Measurements from ENCODE around the gene ALDH4A1.

ALDH4A1 gene

DNA sequence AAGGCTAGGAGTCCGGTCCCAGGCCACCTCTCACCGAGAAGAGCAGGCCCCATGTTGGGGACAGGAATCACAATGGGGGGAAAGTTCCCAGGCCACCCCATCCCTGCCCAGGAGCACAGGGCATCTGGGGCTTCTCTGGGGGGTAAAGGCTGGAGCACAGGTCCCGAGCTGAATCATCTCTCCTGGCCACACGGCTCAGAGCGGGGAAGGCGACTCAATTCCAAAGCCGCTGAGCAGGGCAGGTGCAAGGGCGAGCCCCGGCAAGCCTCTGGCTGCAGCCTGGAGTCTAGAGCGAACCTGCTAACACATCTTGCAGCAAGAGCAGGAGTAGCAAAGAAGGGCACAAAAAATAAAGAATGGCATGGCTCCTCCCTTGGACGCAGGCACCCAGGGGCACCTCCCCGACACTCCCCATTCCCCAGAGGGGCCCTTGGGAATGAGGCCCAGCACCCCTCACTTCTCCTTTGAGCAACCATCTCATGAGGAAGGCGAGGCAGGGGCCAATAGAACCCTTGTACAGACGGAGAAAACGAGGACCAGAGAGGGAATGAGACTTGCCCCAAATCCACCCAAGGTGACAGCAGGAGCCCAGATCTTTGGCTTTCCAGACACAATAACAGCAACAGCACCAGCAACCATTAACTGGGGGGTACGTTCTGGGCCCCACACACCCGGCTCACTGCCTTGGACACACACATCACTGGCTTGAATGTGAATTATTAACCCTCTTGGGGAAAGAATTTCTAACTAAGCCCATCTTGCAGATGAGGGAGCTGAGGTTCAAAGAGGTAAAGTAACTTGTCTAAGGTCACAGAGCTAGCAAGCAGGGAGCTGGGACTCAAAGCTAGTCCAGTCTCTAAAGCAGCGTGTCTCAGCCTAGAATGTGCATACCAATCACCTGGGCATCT lies 20.7 kb upstream of the ALDH4A1 start:
- no peak for DNase-seq (ENCODE audit: low spot score)

DNA sequence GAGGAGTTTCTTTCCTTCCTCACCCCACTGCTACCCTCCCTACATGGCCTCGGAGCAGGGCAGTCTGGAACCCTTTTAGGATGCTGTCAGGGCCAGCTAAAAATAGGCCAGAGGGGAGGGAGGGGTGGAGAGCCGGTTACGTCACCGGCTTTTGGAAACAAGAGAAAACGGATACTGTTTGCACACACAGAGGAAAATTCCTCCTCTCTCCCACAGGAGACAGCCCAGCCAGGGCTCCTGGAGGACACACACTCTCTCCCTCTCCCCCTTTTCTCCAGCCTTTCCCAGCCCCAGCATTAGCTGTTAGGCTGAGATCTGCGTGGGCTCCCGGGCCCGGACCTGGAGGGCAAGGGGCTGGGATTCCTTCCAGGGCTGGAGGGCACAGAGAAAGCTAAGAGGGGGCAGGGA lies 20.0 kb upstream of the ALDH4A1 start:
- DNase-seq (ENCODE audit: low spot score), result no peak

DNA sequence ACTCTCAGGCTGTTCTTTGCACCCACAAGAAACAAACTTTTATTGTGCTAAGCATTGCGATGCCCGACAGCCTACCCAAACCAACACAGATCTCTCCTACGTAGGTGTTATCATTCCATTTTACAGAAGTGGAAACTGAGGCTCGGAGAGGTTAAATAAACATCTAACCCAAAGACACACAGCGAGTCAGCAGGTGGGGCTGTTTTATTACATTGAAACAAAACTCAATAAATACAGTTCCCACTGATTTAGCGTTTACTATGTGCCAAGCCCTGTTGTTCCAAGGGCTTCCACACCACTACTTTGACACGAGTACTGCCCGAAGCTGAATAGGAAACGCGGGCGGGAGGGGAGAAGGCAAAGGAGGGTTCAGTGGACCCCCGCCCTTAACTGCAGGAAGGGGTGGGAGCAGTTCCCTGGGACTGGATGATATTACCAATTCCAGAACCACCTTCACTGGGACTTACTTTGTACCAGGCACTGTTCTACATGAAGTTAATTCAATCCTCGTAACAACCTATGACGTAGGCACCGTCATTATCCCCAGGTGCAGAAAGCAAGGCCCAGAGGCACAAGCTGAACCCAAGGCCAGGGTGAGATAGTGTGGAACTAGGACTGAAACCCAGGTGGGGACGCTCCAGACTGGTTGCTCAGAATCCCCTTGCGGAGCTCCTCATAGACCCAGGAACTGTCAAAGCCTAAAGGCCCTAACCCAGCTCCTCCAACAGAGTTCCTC lies 19.3 kb upstream of the ALDH4A1 start:
- no peak for DNase-seq (ENCODE audit: low spot score)

DNA sequence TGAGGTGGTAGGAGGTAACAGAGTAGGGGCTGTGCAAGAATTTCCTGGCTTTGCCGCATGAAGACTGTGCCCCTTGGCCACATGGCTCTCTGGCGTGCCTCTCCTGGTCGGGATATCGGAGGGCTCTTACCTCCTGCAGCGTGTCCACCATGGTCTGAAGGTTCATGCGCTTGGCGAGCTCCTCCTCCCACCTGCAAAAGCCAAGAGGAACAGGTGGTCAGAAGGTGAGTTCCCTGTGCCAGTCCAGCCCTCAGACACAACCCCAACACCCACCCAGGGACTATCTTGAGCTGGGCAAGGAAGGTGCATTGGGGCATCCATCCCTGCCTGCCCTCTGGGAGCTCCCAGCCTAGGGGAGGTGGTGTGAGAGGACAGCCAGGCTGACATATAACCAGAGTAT lies 18.6 kb upstream of the ALDH4A1 start:
- DNase-seq (ENCODE audit: low spot score), result no peak

DNA sequence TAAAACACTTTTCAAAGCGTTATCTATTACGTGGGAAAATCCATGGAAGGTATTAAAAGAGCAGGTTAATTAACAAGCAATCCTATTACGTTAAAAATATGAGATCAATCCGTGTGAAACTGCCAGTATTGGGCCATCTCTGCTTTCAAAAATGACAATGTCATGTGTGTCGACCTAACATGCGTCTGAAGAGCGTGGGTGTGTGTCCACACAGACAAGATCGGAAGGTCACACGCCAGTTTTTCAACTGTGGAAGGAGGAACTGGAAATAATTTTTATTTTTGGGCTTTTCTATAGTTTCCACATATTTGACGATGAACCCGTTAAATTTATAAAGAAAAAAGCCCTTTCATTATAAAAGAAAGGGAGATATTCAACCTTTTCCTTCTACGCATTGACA lies 17.6 kb upstream of the ALDH4A1 start:
- DNase-seq (ENCODE audit: low spot score), result no peak

DNA sequence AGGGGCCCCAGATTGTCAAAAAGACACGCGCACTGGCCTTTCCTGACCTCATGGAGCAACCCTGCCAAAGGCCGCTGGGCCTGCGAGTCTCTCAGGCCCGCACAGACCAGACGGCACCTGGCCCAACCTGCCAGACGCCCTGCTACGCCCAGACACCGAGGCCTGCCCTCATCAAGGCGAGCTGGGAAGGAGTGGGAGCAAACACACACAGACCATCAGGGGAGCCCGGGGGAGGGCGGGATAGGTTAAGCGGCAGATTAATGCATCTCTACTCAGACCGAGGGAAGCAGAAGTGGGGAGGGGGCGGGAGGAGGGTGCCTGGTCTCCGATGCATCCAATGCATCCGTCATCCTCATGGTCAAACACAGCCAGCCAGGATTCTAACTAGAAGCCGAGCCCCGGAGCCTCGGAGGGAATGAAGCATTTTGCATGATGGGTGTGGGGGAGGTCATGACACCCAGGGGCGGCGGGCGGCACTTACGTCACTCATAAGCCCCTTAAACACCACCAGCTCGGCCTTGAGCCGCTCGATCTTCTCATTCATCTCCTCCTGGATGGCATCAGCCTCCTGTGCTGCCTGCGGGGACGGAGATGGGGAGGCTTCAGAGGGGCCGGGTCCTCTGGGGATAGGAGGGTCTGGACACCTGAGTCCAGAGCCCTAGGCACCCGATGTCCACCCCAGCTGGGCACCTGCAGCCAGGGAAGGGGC lies 17.0 kb upstream of the ALDH4A1 start:
- no peak for DNase-seq (ENCODE audit: low spot score)

DNA sequence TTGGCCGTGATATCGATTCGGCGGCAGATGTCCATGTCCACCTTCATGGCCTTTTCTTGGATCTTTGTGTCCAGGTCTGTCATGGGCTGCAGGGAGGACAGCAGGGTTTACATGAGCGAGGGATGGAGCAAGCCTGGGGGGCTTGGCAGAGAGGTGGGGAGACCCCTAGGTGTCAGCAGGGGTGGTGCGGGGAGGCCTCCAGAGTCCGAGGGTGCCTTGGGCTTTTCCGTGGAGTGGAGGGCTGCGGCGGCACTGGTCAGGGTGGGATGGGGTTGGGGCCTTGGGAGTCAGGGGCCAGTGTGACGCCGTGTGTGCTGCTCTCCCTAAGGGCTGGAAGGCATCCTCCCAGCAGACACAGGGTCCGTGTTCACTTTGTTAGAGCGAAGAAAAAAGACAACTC lies 16.1 kb upstream of the ALDH4A1 start:
- DNase-seq (ENCODE audit: low spot score), result no peak

DNA sequence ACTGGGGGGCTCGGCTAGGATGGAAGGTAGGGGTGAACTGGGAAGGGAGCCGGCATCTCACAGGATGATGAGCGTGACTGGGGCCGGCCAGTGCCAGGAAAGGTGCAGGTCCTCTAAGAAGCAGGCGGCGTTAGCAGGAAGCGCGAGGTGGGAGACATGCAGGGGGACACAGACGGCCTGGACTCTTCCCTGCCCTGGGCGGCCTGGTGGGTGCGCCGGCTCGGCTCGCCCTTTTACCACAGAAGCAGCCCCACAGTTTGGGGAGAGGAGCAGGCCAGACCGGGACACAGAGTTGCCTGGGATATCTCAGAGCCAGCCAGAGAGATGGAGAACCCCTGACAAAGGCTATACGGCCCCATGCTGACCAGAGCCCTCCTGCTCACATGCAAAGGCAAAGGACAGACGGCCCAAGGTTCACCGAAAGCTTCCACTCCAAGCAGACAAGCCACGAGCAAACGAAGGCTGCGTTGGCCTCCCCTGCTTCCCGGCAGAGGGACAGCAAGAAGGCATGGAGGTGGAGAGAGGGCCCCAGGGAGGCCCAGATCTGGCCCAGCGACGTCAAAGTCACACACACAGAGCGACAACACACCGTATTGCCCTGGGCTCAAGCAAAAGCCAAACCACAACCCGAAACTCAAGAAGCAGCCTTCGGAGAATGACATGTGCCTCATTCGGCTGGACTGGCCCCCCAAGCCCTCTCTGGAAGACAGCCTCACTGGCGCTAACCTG lies 14.9 kb upstream of the ALDH4A1 start:
- DNase-seq (ENCODE audit: low spot score), result no peak

DNA sequence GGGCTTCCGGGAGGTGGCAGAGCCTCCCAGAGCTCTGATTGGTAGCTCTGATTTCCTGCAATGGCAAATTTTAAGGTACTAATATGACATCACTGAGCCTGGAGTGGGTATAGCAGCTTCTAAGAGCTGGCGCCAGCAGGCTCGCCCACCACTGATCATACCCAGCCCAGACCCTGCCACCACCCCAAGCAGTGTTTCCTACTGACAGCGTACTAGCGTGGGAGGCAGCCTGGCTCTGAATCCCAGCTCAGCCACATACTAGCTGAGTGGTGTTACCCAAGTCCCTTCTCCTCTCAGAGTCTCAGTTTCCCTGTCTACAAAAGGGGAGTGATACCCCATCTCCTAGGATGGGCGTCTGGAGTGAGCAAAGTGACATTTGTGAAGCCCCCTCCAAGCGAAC lies 13.0 kb upstream of the ALDH4A1 start:
- DNase-seq (ENCODE audit: low spot score), result no peak

DNA sequence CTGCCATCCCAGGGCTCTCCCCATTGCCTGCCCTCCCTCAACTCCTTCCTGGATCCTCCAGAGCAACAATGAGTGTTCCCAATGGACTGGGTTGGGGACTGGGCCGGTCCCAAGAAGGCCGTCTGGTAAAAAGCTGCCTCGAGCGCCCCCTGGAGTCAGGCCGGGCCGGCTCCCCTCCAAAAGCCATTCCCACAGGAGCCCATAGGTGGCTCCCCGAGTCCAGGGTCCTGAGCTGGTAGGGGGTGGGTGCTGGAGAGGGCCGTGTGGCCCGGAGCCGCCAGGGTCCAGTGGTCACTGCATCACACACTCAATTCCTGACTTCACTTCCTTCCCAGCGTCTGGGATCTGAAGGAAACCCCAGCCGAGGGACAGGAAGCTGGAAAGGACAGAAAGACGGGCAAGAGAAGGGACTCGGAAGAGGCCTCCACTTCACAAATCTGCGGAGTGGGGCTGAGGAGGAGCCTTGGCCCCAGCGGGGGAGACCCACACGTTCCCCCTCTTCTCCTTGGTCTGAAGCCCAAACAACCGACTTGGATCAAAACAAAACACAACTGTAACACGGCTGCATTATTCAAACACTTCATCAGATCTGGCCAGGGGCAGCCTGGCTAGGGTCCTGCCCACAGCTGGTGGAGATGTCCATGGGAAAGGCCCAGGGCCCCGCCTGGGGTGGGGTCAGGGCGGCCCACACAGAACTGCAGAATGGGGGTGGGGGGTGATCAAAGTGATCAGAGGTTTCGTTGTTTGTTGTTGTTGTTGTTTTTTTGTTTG lies 10.9 kb upstream of the ALDH4A1 start:
- peak; percentile 31 for DNase-seq (ENCODE audit: low spot score)

DNA sequence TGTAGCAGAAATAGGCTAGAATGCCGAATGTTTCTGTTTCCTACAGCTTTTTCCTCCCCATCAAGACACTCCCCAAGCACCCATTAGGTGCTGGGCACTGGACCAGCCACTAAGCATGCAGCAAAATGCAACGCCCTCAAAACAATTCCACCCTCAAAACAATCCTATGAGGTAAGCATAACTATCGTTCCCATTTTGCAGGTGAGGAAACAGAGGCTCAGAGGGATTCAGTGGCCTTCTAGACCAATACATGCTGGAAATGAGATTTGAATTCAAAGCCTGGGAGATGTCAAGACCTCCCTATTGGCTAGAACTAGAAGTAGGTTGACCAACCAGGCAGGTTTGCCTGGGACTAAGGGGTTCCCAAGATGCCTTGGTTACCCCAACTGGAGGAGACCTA lies 10.2 kb upstream of the ALDH4A1 start:
- DNase-seq (ENCODE audit: low spot score), result no peak

DNA sequence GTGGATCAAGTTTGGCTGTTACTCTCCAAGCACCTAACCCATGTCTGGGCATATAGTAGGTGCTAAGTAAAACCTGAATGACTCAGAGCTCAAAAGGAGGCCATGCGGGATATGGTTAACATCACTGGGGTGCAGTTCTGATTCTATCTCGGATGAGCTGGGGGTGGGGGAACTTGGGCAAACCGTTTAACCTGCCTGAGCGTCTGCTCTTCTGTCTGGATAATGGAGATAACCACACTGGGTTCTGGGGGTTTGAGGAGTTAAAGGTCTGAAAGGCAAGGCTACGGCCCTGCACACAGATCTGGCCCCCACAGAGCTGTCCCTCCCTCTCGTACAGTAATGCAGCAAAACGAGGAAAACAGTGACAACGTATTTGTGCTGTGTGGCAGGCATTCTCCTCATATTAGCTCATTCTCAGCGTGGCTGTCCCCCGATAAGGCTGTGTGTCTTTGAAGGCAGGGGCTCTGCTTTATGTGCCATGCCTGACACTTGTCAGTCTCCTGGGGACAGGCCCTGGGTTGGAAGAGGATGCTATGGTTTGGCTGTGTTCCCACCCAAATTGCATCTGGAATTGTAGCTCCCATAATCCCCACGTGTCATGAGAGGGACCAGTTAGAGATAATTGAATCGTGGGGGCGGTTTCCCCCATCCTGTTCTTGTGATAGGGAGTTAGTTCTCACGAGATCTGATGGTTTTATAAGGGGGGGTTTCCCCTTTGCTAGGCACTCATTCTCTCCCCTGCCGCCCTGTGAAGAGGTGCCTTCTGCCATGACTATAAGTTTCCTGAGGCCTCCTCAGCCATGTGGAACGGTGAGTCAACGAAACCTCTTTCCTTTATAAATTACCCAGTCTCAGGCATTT lies 6.8 kb upstream of the ALDH4A1 start:
- DNase-seq (ENCODE audit: low spot score), result no peak

DNA sequence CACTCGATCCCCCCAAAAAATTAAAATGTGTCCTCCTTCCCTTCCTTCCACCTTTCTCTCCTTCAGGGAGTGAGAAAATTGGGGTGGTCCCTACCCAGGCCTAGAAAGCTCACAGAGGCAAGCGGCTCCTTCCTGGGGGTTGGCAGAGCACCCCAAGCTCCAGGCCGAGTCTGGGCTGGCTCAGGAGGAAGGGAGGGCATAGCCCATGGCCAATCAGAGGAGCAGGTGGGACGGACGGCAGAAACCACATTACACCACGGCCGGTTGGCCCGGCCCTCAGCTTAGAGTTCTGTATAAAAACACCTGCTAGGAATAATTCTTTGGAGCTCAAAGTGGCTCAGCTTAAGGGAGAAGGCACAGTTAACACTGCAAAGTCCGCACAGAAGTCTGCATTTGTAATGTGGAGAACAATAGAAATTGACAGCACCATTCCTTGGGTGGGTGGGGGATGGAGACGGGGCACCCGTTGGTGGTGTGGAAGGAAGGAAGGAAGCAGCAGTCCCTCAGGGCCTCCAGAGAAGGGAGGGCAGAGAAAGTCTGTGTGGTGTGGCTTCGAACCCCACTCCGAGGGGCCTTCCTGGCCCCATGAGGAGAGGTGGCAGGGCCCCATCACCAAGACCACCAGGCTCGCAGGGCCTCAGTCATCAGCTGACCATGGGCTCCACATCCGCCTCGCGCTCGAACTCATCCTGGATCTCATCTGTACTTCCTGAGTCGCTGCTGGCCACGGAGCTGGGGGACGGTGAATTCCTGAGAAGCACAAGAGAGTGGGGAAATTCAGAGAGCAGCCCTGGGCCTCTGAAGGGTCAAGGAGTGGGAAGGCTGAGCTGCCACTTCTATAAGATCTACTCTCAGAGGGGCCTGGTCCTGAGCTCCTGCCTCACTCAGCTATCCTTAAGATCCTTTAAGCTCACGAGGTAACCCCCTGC lies 5.8 kb upstream of the ALDH4A1 start:
- DNase-seq (ENCODE audit: low spot score), result no peak

DNA sequence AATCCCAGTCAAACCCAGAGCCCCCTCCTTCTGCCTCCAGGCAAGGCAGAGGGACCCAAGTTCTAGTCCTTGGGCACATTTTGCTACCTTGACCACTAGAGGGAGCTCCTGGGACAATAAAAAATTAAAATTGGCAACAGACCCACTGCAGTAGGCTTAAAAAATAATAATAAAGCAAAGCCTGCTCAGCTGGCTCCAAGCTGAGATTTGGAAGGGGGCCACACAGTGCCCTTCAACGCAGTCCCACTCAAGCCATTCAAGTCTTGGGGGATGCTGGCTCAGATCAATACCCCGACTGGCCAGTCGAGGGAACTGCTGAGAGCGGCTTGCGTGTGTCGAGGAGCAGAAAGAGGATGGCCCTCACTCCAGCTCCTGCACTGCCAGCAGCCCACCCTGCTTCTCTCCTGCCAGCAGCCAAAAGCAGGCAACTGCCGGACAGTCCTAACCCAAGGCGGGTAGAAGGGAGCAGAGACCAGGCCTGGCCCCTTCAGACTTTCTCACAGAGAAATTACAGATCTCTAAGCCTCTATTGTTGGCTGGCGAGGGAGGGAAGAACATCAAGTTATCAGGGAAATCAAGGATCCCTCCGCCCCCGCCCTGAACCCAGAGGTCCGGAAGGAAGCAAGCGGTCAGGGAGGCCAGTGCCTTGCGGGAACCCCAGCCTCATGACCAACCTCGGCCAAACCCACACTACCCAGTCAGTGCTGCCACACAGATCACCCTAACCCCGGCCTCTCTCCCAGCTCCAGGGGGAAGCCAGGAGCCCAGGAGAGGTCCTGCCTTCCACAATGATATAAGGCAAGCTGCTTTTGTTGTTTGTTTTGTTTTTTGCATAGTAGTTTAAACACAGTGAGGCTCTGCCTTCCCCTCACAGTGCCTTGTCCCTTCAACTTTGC lies 4.9 kb upstream of the ALDH4A1 start:
- DNase-seq (ENCODE audit: low spot score), result peak; percentile 62

DNA sequence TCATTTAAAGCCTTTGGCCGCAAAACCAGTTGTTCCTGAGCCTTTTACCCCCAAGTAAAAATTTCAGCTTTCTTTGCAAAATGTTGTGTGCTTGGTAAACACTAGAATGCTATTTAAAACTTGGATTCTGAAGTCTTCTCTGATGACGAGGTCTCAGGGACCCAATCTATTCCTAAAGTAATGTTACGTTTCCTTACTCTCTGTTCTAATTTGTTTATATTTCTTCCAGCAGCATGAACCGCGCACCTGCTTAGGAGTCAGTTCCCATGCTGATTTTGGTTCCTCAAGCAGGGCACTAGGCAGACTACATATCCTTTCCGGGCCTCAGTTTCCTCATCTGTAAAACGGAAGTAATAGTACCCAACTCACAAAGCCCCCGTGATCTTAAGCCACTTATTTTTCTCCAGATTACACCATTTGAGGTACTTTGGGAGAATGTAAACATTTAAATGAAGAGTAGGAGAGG lies 969 bp upstream of the ALDH4A1 start:
- DNase-seq (ENCODE audit: low spot score), result no peak

DNA sequence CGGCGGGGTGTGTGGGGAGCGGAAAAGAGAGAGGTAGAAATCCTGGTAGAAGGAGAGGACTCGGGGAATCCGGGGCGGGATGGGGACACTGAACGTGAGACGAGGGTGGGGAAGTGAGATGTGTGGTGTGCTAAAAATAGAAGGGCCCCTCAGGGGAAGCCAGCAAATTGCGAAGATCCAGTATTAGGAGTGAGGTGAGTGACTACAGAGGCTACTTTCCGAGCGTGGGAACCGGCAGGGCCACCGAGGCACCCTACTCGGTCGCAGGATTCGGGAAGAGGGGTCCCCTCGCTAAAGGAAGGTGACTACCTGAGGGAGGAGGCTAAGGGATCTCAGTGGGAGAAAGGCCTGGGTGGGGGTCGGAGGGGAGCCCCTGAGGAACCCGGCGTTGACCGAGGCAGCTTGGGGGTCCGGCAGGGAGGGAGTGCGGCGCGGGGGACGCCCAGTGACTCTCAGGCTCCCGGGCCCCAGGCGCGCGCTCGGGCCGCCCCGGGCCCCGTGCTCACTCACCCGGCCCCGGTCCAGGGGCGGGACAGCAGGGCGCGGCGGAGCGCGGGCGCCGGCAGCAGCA lies 318 bp downstream of the ALDH4A1 start:
- DNase-seq (ENCODE audit: low spot score), result no peak

DNA sequence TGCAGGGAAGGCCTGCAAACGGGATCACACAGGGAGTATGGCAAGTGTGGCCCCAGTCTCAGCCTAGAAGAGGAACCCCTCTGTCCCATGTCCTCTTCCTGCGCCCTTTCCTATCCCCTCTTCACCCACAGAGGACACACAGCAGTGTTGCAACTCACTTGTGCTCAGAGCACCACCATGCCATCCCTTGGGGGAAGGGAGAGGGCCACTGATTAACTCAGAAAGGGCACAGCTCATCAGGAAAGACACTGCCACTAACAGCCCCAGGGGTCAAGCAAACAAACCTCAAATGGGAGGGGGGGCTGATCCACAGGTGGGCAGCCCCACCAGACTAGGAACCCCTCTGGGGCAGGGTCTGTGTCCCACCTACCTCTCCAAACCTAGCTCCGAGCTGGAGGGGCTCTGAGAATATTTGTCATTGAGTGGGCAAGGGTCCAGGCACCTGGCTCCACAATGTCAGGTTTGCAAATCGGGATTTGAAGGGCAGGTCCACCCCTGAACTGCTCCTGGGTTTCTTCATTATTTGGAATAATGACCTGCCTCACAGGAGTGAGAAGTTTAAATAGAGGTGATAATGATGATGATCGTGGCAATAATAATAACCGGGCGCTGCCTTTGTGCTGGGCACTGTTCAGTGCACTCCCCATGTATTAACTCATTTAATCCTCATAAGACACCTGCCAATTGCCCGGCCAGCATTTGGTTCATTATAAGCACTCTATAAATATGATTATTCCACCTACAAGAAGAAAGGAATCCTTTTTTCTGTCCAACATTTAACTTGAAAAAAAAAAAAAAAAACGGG lies 1.0 kb downstream of the ALDH4A1 start:
- DNase-seq (ENCODE audit: low spot score), result no peak

Measured in LoVo (cell line).